Smooth muscle cell (in vitro differentiated cells): ENCODE data around the gene PRPH. TPM values are rescaled to one million over a fixed set of nuclear protein-coding genes. Genes with fewer than 3 reads are reported as not detected.

Experiments
- DNase-seq: peaks from one replicate; lab custom pipeline; 2025; ENCODE audit not compliant: unreplicated experiment; lab: John Stamatoyannopoulos, UW
- H2AFZ ChIP-seq: fragments of 200-600 bp; sonication (generic); 2 replicates; pipeline ENCODE4 v1.6.0; 2016; ENCODE audit warnings: antibody characterized with exemption, low read depth, mild to moderate bottlenecking
- H3F3A ChIP-seq: fragments of 200-600 bp; sonication (generic); 2 replicates; pipeline ENCODE4 v1.6.0; 2017; ENCODE audit warnings: antibody characterized with exemption, low read depth
- H3K27ac ChIP-seq: fragments of 200-600 bp; sonication (generic); 2 replicates; pipeline ENCODE4 v1.5.1; 2016; ENCODE audit warnings: low read depth, mild to moderate bottlenecking
- H3K27me3 ChIP-seq: fragments of 200-600 bp; sonication (generic); 2 replicates; pipeline ENCODE4 v1.6.1; 2016; ENCODE audit warnings: low read depth, mild to moderate bottlenecking
- H3K36me3 ChIP-seq: fragments of 200-600 bp; sonication (generic); 2 replicates; pipeline ENCODE4 v1.5.1; 2016; ENCODE audit warnings: low read depth
- H3K4me1 ChIP-seq: fragments of 200-600 bp; sonication (generic); 2 replicates; pipeline ENCODE4 v1.5.1; 2016; ENCODE audit warnings: low read depth
- H3K4me2 ChIP-seq: fragments of 200-600 bp; sonication (generic); 2 replicates; pipeline ENCODE4 v1.6.0; 2016; ENCODE audit warnings: mild to moderate bottlenecking
- H3K4me3 ChIP-seq: fragments of 200-600 bp; sonication (generic); 2 replicates; pipeline ENCODE4 v1.5.1; 2016; ENCODE audit warnings: mild to moderate bottlenecking
- H3K79me2 ChIP-seq: fragments of 200-600 bp; sonication (generic); 2 replicates; pipeline ENCODE4 v1.6.0; 2016; ENCODE audit warnings: low read depth, mild to moderate bottlenecking
- H3K9ac ChIP-seq: fragments of 200-600 bp; sonication (generic); 2 replicates; pipeline ENCODE4 v1.6.0; 2016; ENCODE audit warnings: low read depth
- H3K9me3 ChIP-seq: fragments of 200-600 bp; sonication (generic); replicated peaks from 2 replicates; pipeline ENCODE4 v1.5.1; 2016; ENCODE audit warnings: low read depth
- H4K20me1 ChIP-seq: fragments of 200-600 bp; sonication (generic); 2 replicates; pipeline ENCODE4 v1.6.0; 2016; ENCODE audit warnings: low read depth
- CTCF ChIP-seq: fragments of 200-600 bp; sonication (generic); IDR thresholded peaks from 2 replicates; pipeline ENCODE4 v1.5.1; 2017; ENCODE audit warnings: borderline replicate concordance, mild to moderate bottlenecking, antibody characterized with exemption; ENCODE audit not compliant: insufficient read depth, poor library complexity, severe bottlenecking
- WGBS: methylation state at CpG from one replicate; pipeline ENCODE4 v1.1.7; 2016; ENCODE audit warnings: low lambda C conversion rate; 5-methylcytosine and 5-hydroxymethylcytosine counted together
- polyA plus RNA-seq: library from polyadenylated mRNA; unstranded; fragments of >200 nt; fragmentation: Nextera tagmentation; extraction: Ambion mirVana; gene quantifications from 2 replicates; pipeline ENCODE4 v1.2.1, GENCODE V29; 2016
- total RNA-seq: library from RNA; depleted of rRNA; stranded (reverse); fragments of >200 nt; gene quantifications from 2 replicates; pipeline ENCODE4 v1.2.3, GENCODE V29; 2014

The PRPH gene
- total and polyA plus RNA-seq, 2 experiments from 2014 or later = not detected

DNA sequence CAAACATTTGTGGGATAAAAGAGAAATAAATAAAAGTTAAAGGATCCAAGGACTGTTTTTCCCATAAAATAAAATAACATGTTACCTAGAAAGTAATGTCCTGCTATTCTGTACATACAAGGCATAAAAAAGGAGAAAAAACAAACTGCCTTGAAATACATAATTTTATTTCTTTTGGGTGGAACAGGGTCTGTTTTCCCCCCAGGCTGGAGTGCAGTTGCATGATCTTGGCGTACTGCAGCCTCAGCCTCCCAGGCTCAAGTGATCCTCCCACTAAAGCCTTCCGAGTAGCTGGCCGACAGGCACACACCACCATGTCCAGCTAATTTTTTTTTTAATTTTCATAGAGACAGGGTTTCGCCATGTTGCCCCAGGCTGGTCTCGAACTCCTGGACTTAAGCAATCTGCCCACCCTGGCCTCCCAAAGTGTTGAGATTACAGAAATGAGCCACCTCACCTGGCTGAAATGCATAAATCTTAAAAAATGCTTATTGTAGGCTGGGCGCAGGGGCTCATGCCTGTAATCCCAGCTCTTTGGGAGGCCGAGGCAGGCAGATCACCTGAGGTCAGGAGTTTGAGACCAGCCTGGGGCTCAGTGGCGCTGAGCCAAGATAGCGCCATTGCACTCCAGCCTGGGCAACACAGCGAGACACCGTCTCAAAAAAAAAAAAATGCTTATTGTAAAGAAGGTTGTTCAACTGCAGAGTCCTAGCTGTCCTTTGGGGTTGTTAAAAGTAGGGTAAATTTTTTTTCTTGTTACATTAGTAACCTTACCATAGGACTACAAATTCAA is 34.2 kb upstream of the PRPH start:
- no peak for DNase-seq
- Histone ChIP-seq H3K9me3 (no peaks in the 10 kb centered on the region), H3F3A (peaks cover 8% of the 10 kb centered on the region), H3K9ac (no peak overlapping the region), H3K36me3 (no peaks in the 10 kb centered on the region), H3K79me2 (peaks cover 2% of the 10 kb centered on the region), H3K4me2 (peak overlapping the region; percentile 5), H2AFZ (no peak overlapping the region), H3K4me3 (no peak overlapping the region), H3K4me1 (peaks cover 22% of the 10 kb centered on the region), H3K27ac (peak overlapping the region; percentile 47), H4K20me1 (peaks cover 2% of the 10 kb centered on the region), H3K27me3 (no peaks in the 10 kb centered on the region)
- WGBS = 88% methylated on average over 11 of the region's 11 CpGs
- no peak for TF ChIP-seq CTCF

DNA sequence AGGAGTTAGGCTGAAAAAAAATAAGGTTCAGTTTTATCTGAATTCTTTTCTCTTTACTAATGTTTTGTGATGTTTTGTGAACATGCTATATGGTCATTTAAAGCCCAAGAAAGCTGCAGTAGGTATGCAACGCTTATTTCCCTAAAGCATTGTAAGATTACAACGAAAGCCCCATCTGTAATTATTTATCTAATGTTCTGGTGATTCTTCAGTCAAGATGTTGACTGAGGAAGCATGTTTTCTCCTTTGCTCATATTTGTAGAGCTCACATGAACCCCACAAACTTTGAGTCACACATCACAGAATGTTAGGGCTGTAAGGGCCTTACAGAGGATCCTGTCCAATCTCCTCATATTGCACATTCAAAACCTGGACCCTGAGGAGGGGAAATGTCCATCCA is 33.2 kb upstream of the PRPH start:
- Histone ChIP-seq H3K79me2 (peaks cover 11% of the 10 kb centered on the region), H2AFZ (no peak overlapping the region), H3K9me3 (no peaks in the 10 kb centered on the region), H3K27me3 (no peaks in the 10 kb centered on the region), H3K4me2 (no peak overlapping the region), H3K27ac (no peak overlapping the region), H3K4me1 (peaks cover 26% of the 10 kb centered on the region), H3K9ac (no peak overlapping the region), H3K36me3 (no peaks in the 10 kb centered on the region), H4K20me1 (peaks cover 11% of the 10 kb centered on the region), H3F3A (peaks cover 16% of the 10 kb centered on the region), H3K4me3 (no peak overlapping the region)
- no peak for TF ChIP-seq CTCF
- WGBS = 81% methylated on average over 2 of the region's 2 CpGs
- DNase-seq = no peak

- no peaks in the 10 kb centered on the region for H3K27me3 ChIP-seq
- no peaks in the 10 kb centered on the region for H3K9me3 ChIP-seq
- DNase-seq = no peak
- no peaks in the 10 kb centered on the region for H3K36me3 ChIP-seq
- peaks cover 27% of the 10 kb centered on the region for H4K20me1 ChIP-seq
- H3K4me3 ChIP-seq = peak overlapping the region; percentile 84
- H3F3A ChIP-seq = peaks cover 29% of the 10 kb centered on the region
- H2AFZ ChIP-seq = no peak overlapping the region
- H3K4me1 ChIP-seq = peaks cover 41% of the 10 kb centered on the region
- peak overlapping the region; percentile 94 for H3K4me2 ChIP-seq
- peaks cover 24% of the 10 kb centered on the region for H3K79me2 ChIP-seq
- no peak for TF ChIP-seq CTCF
- WGBS = 91% methylated on average over 5 of the region's 5 CpGs
- no peak overlapping the region for H3K27ac ChIP-seq
- H3K9ac ChIP-seq = no peak overlapping the region
These were observed 31.6 kb upstream of the PRPH start for GRCh38 chr12:49263400-49263763.

DNA sequence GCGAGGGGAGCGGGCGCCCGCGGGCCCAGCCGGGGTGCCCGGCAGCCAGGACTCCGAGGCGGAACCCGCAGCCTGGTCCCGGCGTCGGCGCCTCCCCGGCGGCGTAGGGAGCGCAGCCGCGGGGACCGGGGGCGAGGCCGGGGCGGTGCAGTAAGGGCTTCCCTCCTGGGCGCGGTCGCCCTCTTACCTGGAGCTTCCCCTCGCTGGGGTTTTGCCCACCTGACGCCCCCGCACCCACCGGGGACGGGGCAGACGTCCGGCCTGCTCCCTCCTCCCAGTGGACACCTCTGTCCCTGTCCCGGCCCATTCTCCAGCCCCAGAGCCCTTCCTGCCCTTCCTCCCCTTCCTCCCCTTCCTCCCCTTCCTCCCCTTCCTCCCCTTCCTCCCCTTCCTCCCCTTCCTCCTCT is 30.5 kb upstream of the PRPH start:
- Histone ChIP-seq H3K4me3 (peak overlapping the region; percentile 84), H3F3A (peaks cover 29% of the 10 kb centered on the region), H3K4me1 (peaks cover 48% of the 10 kb centered on the region), H4K20me1 (peaks cover 37% of the 10 kb centered on the region), H3K4me2 (peak overlapping the region; percentile 94), H3K27me3 (no peaks in the 10 kb centered on the region), H3K9me3 (no peaks in the 10 kb centered on the region), H3K36me3 (no peaks in the 10 kb centered on the region), H3K79me2 (peaks cover 28% of the 10 kb centered on the region), H2AFZ (peak overlapping the region; percentile 79), H3K27ac (peak overlapping the region; percentile 96), H3K9ac (peak overlapping the region; percentile 48)
- WGBS = 2% methylated on average over 23 of the region's 35 CpGs
- peak; percentile 47 for DNase-seq
- TF ChIP-seq CTCF = no peak
